Endothelial cell (in vitro differentiated cells): ENCODE measurements around the gene NDUFB7. TPM values are rescaled to one million over a fixed set of nuclear protein-coding genes. Genes with fewer than 3 reads are reported as not detected.
"Not testable (repeated sequence)": the region's sequence is repeated elsewhere in the genome, so short reads cannot be mapped to it uniquely, and the experiment has no call there.

Experiments used
- DNase-seq: peaks from one replicate; pipeline ENCODE4 v3.0.0; 2021; ENCODE audit warnings: low spot score
- H3K27ac Mint-ChIP-seq: one replicate; pipeline ENCODE4 v1.8.0; 2021; ENCODE audit warnings: mixed read lengths, inconsistent platforms; ENCODE audit not compliant: unreplicated experiment
- H3K27me3 Mint-ChIP-seq: one replicate; pipeline ENCODE4 v1.8.0; 2021; ENCODE audit warnings: mild to moderate bottlenecking, moderate library complexity, mixed read lengths, inconsistent platforms; ENCODE audit not compliant: unreplicated experiment
- H3K36me3 Mint-ChIP-seq: one replicate; pipeline ENCODE4 v1.8.0; 2021; ENCODE audit warnings: mild to moderate bottlenecking, low read depth, mixed read lengths, inconsistent platforms; ENCODE audit not compliant: unreplicated experiment
- H3K4me1 Mint-ChIP-seq: one replicate; pipeline ENCODE4 v1.8.0; 2021; ENCODE audit warnings: mild to moderate bottlenecking, mixed read lengths, inconsistent platforms; ENCODE audit not compliant: unreplicated experiment
- H3K4me3 Mint-ChIP-seq: one replicate; pipeline ENCODE4 v1.8.0; 2021; ENCODE audit warnings: mild to moderate bottlenecking, mixed read lengths, inconsistent platforms; ENCODE audit not compliant: unreplicated experiment
- H3K9me3 Mint-ChIP-seq: one replicate; pipeline ENCODE4 v1.8.0; 2021; ENCODE audit warnings: mixed read lengths, inconsistent platforms; ENCODE audit not compliant: unreplicated experiment
- CTCF ChIP-seq: fragments of 200-600 bp; sonication (generic); IDR thresholded peaks from one replicate; pipeline ENCODE4 v1.5.0; 2021; ENCODE audit warnings: antibody characterized with exemption; ENCODE audit not compliant: unreplicated experiment
- total RNA-seq: library from RNA; stranded (reverse); fragmentation: NEBNext Ultra II Directional; extraction: Animal tissue kit (Norgen Biotek cat#: 25700); gene quantifications from one replicate; pipeline ENCODE4 v1.2.1, GENCODE V29; 2021; ENCODE audit not compliant: unreplicated experiment

The NDUFB7 gene
- total RNA-seq, 1 donor from 2014 or later: 122 TPM

DNA sequence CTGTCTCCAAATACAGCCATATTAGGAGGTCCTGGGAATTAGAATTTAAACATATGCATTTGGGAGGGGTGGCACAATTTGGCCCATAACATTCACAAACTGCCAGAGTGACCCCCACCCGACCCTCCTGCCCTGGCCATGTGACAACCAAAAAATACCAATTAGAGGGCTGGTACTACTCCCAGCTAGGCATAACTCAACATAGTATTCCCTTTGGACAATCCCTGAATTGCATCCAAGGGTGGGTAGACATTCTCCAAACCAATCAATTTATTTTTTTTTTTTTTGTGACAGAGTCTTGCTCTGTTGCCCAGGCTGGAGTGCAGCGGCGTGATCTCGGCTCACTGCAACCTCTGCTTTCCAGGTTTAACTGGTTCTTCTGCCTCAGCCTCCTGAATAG is 40.8 kb upstream of the NDUFB7 start:
- Mint-ChIP-seq H3K27ac (no peak overlapping the region), H3K4me3 (no peak overlapping the region), H3K4me1 (no peaks in the 10 kb centered on the region), H3K27me3 (peaks cover 5% of the 10 kb centered on the region), H3K36me3 (peaks cover 4% of the 10 kb centered on the region), H3K9me3 (peaks cover 8% of the 10 kb centered on the region)
- DNase-seq: no peak
- TF ChIP-seq CTCF: no peak

- H3K4me1 Mint-ChIP-seq, H3K9me3 Mint-ChIP-seq, H3K4me3 Mint-ChIP-seq, DNase-seq, H3K27ac Mint-ChIP-seq, H3K36me3 Mint-ChIP-seq, H3K27me3 Mint-ChIP-seq: not testable (repeated sequence)
These were observed 40.4 kb upstream of the NDUFB7 start for GRCh38 chr19:14612242-14612641.

DNA sequence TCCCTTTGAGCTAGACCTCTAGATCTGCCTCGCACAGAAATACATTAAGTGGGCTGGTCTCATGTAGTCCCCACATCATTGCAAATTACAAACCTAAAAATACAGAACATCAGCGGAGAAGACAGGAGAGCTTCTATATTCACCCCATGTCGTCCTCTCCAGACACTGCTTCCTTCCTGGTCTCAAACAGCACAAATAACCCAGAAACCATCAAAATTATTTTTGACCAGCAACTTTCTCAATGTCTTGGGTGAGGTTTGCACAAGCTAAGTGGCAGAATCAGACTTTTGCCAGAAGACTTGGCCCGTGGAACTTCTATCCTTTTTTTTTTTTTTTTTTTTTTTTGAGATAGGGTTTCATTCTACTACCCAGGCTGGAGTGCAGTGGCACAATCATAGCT is 39.2 kb upstream of the NDUFB7 start:
- no peak for DNase-seq
- H3K9me3 Mint-ChIP-seq: peaks cover 6% of the 10 kb centered on the region
- H3K36me3 Mint-ChIP-seq: peaks cover 4% of the 10 kb centered on the region
- no peaks in the 10 kb centered on the region for H3K4me1 Mint-ChIP-seq
- H3K27ac Mint-ChIP-seq: no peak overlapping the region
- H3K4me3 Mint-ChIP-seq: no peak overlapping the region
- peaks cover 4% of the 10 kb centered on the region for H3K27me3 Mint-ChIP-seq
- no peak for TF ChIP-seq CTCF

GRCh38 chr19:14606627-14607026 is 34.8 kb upstream of the NDUFB7 start:
- no peak for DNase-seq
- H3K4me3 Mint-ChIP-seq: no peak overlapping the region
- no peaks in the 10 kb centered on the region for H3K4me1 Mint-ChIP-seq

DNA sequence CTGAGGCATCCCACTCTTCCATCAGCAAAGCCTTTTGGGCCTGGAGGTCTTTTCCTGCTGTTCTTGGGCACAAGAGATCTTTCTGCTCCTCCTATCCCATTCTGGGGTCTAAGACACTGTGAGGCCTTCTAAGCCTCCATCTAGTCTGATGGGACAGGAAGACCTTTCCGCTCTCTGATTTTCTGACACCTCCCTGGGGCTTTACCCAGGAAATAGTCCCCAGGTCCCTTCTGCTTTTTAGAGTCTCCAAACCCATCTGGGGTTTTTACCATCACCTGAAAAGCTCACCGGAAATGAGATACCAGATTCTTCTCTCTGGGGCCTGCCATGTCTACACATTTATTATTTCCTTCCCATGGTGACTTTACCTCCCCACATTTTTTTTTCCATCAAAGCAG is 32.1 kb upstream of the NDUFB7 start:
- Mint-ChIP-seq H3K4me3 (no peak overlapping the region), H3K9me3 (peaks cover 16% of the 10 kb centered on the region), H3K27me3 (peaks cover 2% of the 10 kb centered on the region), H3K27ac (no peak overlapping the region), H3K4me1 (no peaks in the 10 kb centered on the region), H3K36me3 (no peaks in the 10 kb centered on the region)
- no peak for TF ChIP-seq CTCF
- DNase-seq: no peak

More at GRCh38 chr19:14606627-14607026, 34.8 kb upstream of the NDUFB7 start:
- H3K9me3 Mint-ChIP-seq: peaks cover 12% of the 10 kb centered on the region
- H3K27me3 Mint-ChIP-seq: peaks cover 2% of the 10 kb centered on the region
- TF ChIP-seq CTCF: no peak
- peaks cover 4% of the 10 kb centered on the region for H3K36me3 Mint-ChIP-seq
- no peak overlapping the region for H3K27ac Mint-ChIP-seq
